ENCODE measurements around the gene TAS1R1. TPM values are rescaled to one million over a fixed set of nuclear protein-coding genes. Genes with fewer than 3 reads are reported as not detected.

TAS1R1 gene
- total and polyA plus RNA-seq, 12 donors = not detected

GRCh38 chr1:6627841-6628545, 72.9 kb downstream of the TAS1R1 start:
- no peak for ATAC-seq
- Histone ChIP-seq H3K36me3 (peaks cover 4 to 76% (median 26%) of the 10 kb centered on the region in 9 donors), H3K27me3 (no peaks in the 10 kb centered on the region), H3K4me1 (peaks cover 8 to 26% (median 22%) of the 10 kb centered on the region in 9 donors), H3K9me3 (no peaks in the 10 kb centered on the region), H3K27ac (no peak overlapping the region), H3K4me3 (no peak overlapping the region)
- intact Hi-C loops (cut with DNase I) = loop anchor here in 3 of 10 donors (5.0 kb wide), 3 partner anchors 56 to 76 kb away; partner anchors contain the start of genes NOL9 (in 1 of the 3) and TAS1R1 (in 1 of the 3)
- no peak for DNase-seq
- WGBS, 2 donors = 89 to 93% methylated on average over 21 of the region's 21 CpGs
- TF ChIP-seq CTCF (IDR thresholded peaks at IDR 0.05) = no peak

DNA sequence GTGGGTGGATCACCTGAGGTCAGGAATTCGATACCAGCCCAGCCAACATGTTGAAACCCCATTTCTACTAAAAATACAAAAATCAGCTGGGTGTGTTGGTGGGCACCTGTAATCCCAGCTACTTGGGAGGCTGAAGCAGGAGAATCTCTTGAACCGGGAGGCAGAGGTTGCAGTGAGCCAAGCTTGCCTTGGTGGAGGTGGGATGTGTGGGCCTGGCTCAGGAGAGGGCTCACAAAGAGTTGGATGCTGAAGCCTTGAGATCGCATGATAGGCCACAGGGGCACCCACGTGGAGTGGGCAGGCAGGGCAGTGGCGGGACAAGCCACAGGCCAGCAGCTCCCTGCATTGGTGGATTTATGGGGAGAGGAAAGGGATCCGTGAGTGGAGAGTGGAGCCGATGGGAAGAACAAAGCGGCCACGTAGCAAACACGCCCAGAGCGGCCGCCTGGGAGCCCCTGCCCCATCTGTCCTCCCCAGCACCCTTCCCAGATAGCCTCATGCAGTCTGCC, 73.9 kb downstream of the TAS1R1 start:
- no peak for TF ChIP-seq CTCF (IDR thresholded peaks at IDR 0.05)
- Histone ChIP-seq H3K4me3 (no peak overlapping the region), H3K36me3 (peaks cover 4 to 76% (median 32%) of the 10 kb centered on the region in 9 donors), H3K4me1 (peaks cover 8 to 26% (median 22%) of the 10 kb centered on the region in 9 donors), H3K9me3 (no peaks in the 10 kb centered on the region), H3K27ac (no peak overlapping the region), H3K27me3 (no peaks in the 10 kb centered on the region)
- ATAC-seq (no peak), DNase-seq (no peak)
- 91 to 96% methylated on average over 12 of the region's 12 CpGs for WGBS, 2 donors
- intact Hi-C loops (cut with DNase I) = loop anchor here in 3 of 10 donors (5.0 kb wide), 3 partner anchors 57 to 77 kb away; partner anchors contain the start of genes NOL9 (in 1 of the 3) and TAS1R1 (in 1 of the 3)

Other genes with a start within 250 kb of the TAS1R1 start
- 10 to 100 TPM in 3 of 10 donors, 1 to 10 TPM in 7; 5.1 to 26.9 (median 8.6) TPM for gene ACOT7, start 161.5 kb upstream of the TAS1R1 start, total RNA-seq
- gene ACOT7, start 161.5 kb upstream of the TAS1R1 start, polyA plus RNA-seq = 10 to 100 TPM in 1 of 2 donors, 1 to 10 TPM in 1; 4.0 to 40.4 TPM
- under 1 TPM in 1 of 10 donors, not detected in 9; 0.25 TPM for gene HES2, start 135.4 kb upstream of the TAS1R1 start, total RNA-seq
- gene HES2, start 135.4 kb upstream of the TAS1R1 start, polyA plus RNA-seq = under 1 TPM in 1 of 2 donors, not detected in 1; 0.22 TPM
- under 1 TPM in 5 of 10 donors, not detected in 5; 0.17 to 0.51 (median 0.29) TPM for gene ESPN, start 130.5 kb upstream of the TAS1R1 start, total RNA-seq
- under 1 TPM; 0.12 to 0.22 TPM for gene ESPN, start 130.5 kb upstream of the TAS1R1 start, polyA plus RNA-seq
- gene TNFRSF25, start 89.1 kb upstream of the TAS1R1 start, total RNA-seq = 10 to 100 TPM in 2 of 10 donors, 1 to 10 TPM in 8; 4.0 to 12.0 (median 7.3) TPM
- gene TNFRSF25, start 89.1 kb upstream of the TAS1R1 start, polyA plus RNA-seq = 10 to 100 TPM in 1 of 2 donors, 1 to 10 TPM in 1; 6.6 to 43.1 TPM
- gene PLEKHG5, start 63.6 kb upstream of the TAS1R1 start, total RNA-seq = 10 to 100 TPM; 10.0 to 18.8 (median 15.3) TPM
- gene PLEKHG5, start 63.6 kb upstream of the TAS1R1 start, polyA plus RNA-seq = 10 to 100 TPM in 1 of 2 donors, 1 to 10 TPM in 1; 6.6 to 28.7 TPM
- gene NOL9, start 794 bp upstream of the TAS1R1 start, total RNA-seq = 10 to 100 TPM; 13.5 to 19.3 (median 15.3) TPM
- gene NOL9, start 794 bp upstream of the TAS1R1 start, polyA plus RNA-seq = 1 to 10 TPM; 3.0 to 5.9 TPM
- gene ZBTB48, start 24.7 kb downstream of the TAS1R1 start, total RNA-seq = 10 to 100 TPM in 6 of 10 donors, 1 to 10 TPM in 4; 7.3 to 16.6 (median 11.0) TPM
- 10 to 100 TPM; 18.3 to 41.5 TPM for gene ZBTB48, start 24.7 kb downstream of the TAS1R1 start, polyA plus RNA-seq
- gene KLHL21, start 47.6 kb downstream of the TAS1R1 start, total RNA-seq = 10 to 100 TPM; 49.5 to 93.3 (median 70.4) TPM
- gene KLHL21, start 47.6 kb downstream of the TAS1R1 start, polyA plus RNA-seq = 10 to 100 TPM; 20.4 to 22.3 TPM
- 10 to 100 TPM in 1 of 10 donors, 1 to 10 TPM in 9; 5.9 to 12.2 (median 8.0) TPM for gene PHF13, start 58.4 kb downstream of the TAS1R1 start, total RNA-seq
- gene PHF13, start 58.4 kb downstream of the TAS1R1 start, polyA plus RNA-seq = 1 to 10 TPM; 3.7 to 5.2 TPM
- gene THAP3, start 69.6 kb downstream of the TAS1R1 start, total RNA-seq = 10 to 100 TPM in 7 of 10 donors, 1 to 10 TPM in 3; 6.8 to 16.7 (median 11.2) TPM
- 10 to 100 TPM; 24.6 to 27.6 TPM for gene THAP3, start 69.6 kb downstream of the TAS1R1 start, polyA plus RNA-seq
- gene DNAJC11, start 146.5 kb downstream of the TAS1R1 start, total RNA-seq = 10 to 100 TPM; 60.8 to 80.6 (median 73.2) TPM
- 10 to 100 TPM; 31.2 to 63.1 TPM for gene DNAJC11, start 146.5 kb downstream of the TAS1R1 start, polyA plus RNA-seq
- gene CAMTA1, start 230.1 kb downstream of the TAS1R1 start, total RNA-seq = 100 to 1,000 TPM; 123 to 155 (median 140) TPM
- 100 to 1,000 TPM; 182 to 265 TPM for gene CAMTA1, start 230.1 kb downstream of the TAS1R1 start, polyA plus RNA-seq